Endothelial cell of umbilical vein (primary cell): ENCODE data around the gene NLGN1. TPM values are rescaled to one million over a fixed set of nuclear protein-coding genes. Genes with fewer than 3 reads are reported as not detected.

ENCODE experiments used
- BruUV-seq: library from RNA; stranded (reverse); fragments of 400-500 nt; replicated peaks from 2 replicates; lab custom pipeline; 2021; lab: Mats Ljungman, UMichigan
- CTCF ChIA-PET: fragments of 300-600, 350-600 bp; sonication (Branson Sonifier 250); formaldehyde crosslinking; loops from one replicate; lab custom pipeline; 2021; ENCODE audit warnings: antibody characterized with exemption, inconsistent platforms; lab: Charles Lee
- POLR2A ChIA-PET: fragments of 300-600, 350-600 bp; sonication (Branson Sonifier 250); formaldehyde crosslinking; loops from one replicate; lab custom pipeline; 2021; ENCODE audit warnings: antibody characterized with exemption, inconsistent platforms; lab: Charles Lee
- DNase-seq: peaks from one replicate; pipeline ENCODE4 v3.0.0-alpha.2; 2011; ENCODE audit warnings: low read depth, low spot score
- FAIRE-seq: peaks from 2 replicates; lab custom pipeline; 2011; peaks lifted over from hg19 to GRCh38; lab: Jason Lieb, UNC
- H2AFZ ChIP-seq: 2 replicates; pipeline ENCODE4 v1.6.0; 2012; ENCODE audit warnings: low read depth, low read length, control low read depth, inconsistent platforms
- H3K27ac ChIP-seq: 2 replicates; pipeline ENCODE4 v1.5.1; 2011; ENCODE audit warnings: low read depth, mild to moderate bottlenecking, control low read depth, low read length, moderate library complexity; ENCODE audit not compliant: insufficient read depth
- H3K27me3 ChIP-seq, 2 experiments: 2 replicates each; pipeline versions ENCODE4 v1.6.0 to v1.6.1; 2011; ENCODE audit warnings: low read length in 2 of 2, mixed read lengths in 1 of 2; ENCODE audit not compliant: control insufficient read depth in 2 of 2, insufficient read depth in 2 of 2
- H3K36me3 ChIP-seq, 2 experiments: 2 replicates in 1 of 2; 3 replicates in 1 of 2; pipeline ENCODE4 v1.5.1; 2011; ENCODE audit warnings: low read length in 2 of 2, mild to moderate bottlenecking in 1 of 2, moderate library complexity in 1 of 2; ENCODE audit not compliant: control insufficient read depth in 2 of 2, insufficient read depth in 2 of 2; ENCODE audit errors: extremely low read depth in 1 of 2
- H3K4me1 ChIP-seq: 3 replicates; pipeline ENCODE4 v1.5.1; 2011; ENCODE audit warnings: mild to moderate bottlenecking, low read length; ENCODE audit not compliant: control insufficient read depth, insufficient read depth; ENCODE audit errors: extremely low read depth
- H3K4me2 ChIP-seq: 2 replicates; pipeline ENCODE4 v1.6.1; 2011; ENCODE audit warnings: low read length, control low read depth, mixed read lengths; ENCODE audit not compliant: insufficient read depth
- H3K4me3 ChIP-seq, 3 experiments: fragments of 200-600 bp in 1 of 3; sonication (generic), shearing (Covaris generic) in 1 of 3; replicated peaks in 1 of 3; 2 replicates each; pipeline ENCODE4 v1.5.1; 2011 to 2016; ENCODE audit warnings: control low read depth in 3 of 3, low read length in 3 of 3, mild to moderate bottlenecking in 2 of 3, inconsistent platforms in 1 of 3, low read depth in 1 of 3, moderate library complexity in 1 of 3; ENCODE audit not compliant: insufficient read depth in 1 of 3
- H3K79me2 ChIP-seq: 2 replicates; pipeline ENCODE4 v1.6.0; 2012; ENCODE audit warnings: low read length, inconsistent platforms; ENCODE audit not compliant: control insufficient read depth, insufficient read depth
- H3K9ac ChIP-seq: replicated peaks from 2 replicates; pipeline ENCODE3; 2011; ENCODE audit warnings: low read length, control low read depth; ENCODE audit not compliant: insufficient read depth; ENCODE audit errors: extremely low read depth
- H3K9me1 ChIP-seq: replicated peaks from 3 replicates; pipeline ENCODE4 v1.6.0; 2011; ENCODE audit warnings: mild to moderate bottlenecking, low read length; ENCODE audit not compliant: control insufficient read depth, insufficient read depth; ENCODE audit errors: extremely low read depth
- H3K9me3 ChIP-seq: replicated peaks from 2 replicates; pipeline ENCODE4 v1.5.1; 2012; ENCODE audit warnings: low read length, inconsistent platforms; ENCODE audit not compliant: control insufficient read depth, insufficient read depth
- H4K20me1 ChIP-seq: replicated peaks from 2 replicates; pipeline ENCODE3; 2011; ENCODE audit warnings: mild to moderate bottlenecking, low read length; ENCODE audit not compliant: control insufficient read depth, insufficient read depth; ENCODE audit errors: extremely low read depth
- POLR2A ChIP-seq: IDR thresholded peaks from 2 replicates; pipeline ENCODE4 v1.6.1; 2012; ENCODE audit warnings: low read depth, mild to moderate bottlenecking, control low read depth, low read length
- POLR2AphosphoS5 ChIP-seq: IDR thresholded peaks from 2 replicates; pipeline ENCODE4 v1.6.1; 2012; ENCODE audit warnings: low read depth, mild to moderate bottlenecking, control low read depth, low read length, moderate library complexity; ENCODE audit not compliant: insufficient read depth
- dilution Hi-C: fragments of 300-500 bp; cut with MboI; formaldehyde crosslinking; loops from one replicate; pipeline ENCODE4 v1.15.0; 2019; ENCODE audit warnings: low sequenced_read_pairs; ENCODE audit not compliant: extremely low pct_ligation_motif_present
- intact Hi-C: fragments of 100-400 bp; cut with micrococcal nuclease; formaldehyde crosslinking; loops from one replicate; pipeline ENCODE4 v1.10.0; 2022
- polyA plus RNA-seq, 4 experiments: library from polyadenylated mRNA; depleted of rRNA in 3 of 4; stranded (reverse) in 3 of 4; unstranded in 1 of 4; fragments of >200 nt; gene quantifications; 2 replicates each; pipeline versions ENCODE4 v1.2.1 to v1.2.3, GENCODE V29; 2011 to 2012; ENCODE audit warnings: missing spikeins in 1 of 4
- small RNA-seq: library from RNA; depleted of rRNA; stranded (forward); fragments of <200 nt; gene quantifications from one replicate; pipeline ENCODE3, GENCODE V24; 2012; ENCODE audit warnings: low replicate concordance, low read depth; ENCODE audit not compliant: insufficient read depth, insufficient read length
- total RNA-seq: library from RNA; stranded (reverse); gene quantifications from 2 replicates; pipeline ENCODE4 v1.2.3, GENCODE V29; 2021
- TF ChIP-seq, protein P1 (sequence below): IDR thresholded peaks from 2 replicates; pipeline ENCODE4 v1.6.1; 2011; ENCODE audit not compliant: insufficient read depth, insufficient read length

The NLGN1 gene
- total and polyA plus RNA-seq, 2 donors (not counting 3 experiments of a cell fraction or from before 2014, with no cell fraction given) = 7.9 to 16.3 TPM

DNA sequence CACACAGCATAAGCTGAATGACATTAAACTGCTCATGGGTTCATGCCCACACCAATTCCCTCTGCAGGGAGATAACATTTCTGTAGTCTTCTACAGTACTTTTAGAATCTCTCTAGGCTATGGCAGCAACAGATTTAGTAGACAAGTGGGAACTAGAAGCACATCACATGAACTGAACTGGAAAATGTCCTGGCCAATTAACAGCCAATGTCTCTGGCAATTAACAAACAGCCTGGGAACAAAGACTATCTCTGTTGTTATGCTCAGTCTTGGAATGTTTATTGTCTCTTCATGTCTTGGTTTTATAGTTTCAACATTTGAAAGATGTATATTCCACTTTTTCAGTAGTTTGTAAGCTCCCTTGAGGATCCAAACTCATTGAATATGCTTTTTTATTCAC, 938.4 kb downstream of the NLGN1 start:
- Histone ChIP-seq H2AFZ (no peak overlapping the region), H3K27ac (no peak overlapping the region), H3K4me2 (no peak overlapping the region), H3K79me2 (no peaks in the 10 kb centered on the region), H4K20me1 (no peaks in the 10 kb centered on the region), H3K4me3 (no peak overlapping the region), H3K9ac (no peak overlapping the region), H3K27me3 (no peaks in the 10 kb centered on the region), H3K9me3 (no peaks in the 10 kb centered on the region), H3K36me3 (no peaks in the 10 kb centered on the region), H3K4me1 (no peaks in the 10 kb centered on the region), H3K9me1 (no peaks in the 10 kb centered on the region)
- DNase-seq (no peak), FAIRE-seq (no peak)
- BruUV-seq = no TSS peak
- ChIA-PET CTCF (no interaction called here), POLR2A (no interaction called here)
- intact Hi-C loops = no loop called here
- dilution Hi-C loops = no loop called here
- TF ChIP-seq, protein P1, sequence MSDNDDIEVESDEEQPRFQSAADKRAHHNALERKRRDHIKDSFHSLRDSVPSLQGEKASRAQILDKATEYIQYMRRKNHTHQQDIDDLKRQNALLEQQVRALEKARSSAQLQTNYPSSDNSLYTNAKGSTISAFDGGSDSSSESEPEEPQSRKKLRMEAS = no peak
- TF ChIP-seq POLR2A (no peak), POLR2AphosphoS5 (no peak)

Small RNAs within 50 kb of the gene (small RNA-seq; reads per million reads assigned to genes)
- gene RN7SKP234 = not detected
